COR-L47 (cell line): Measurements from ENCODE around the gene CCDC9.

Experiments
- DNase-seq: peaks from one replicate; lab custom pipeline; 2025; lab: John Stamatoyannopoulos, UW

The CCDC9 gene

DNA sequence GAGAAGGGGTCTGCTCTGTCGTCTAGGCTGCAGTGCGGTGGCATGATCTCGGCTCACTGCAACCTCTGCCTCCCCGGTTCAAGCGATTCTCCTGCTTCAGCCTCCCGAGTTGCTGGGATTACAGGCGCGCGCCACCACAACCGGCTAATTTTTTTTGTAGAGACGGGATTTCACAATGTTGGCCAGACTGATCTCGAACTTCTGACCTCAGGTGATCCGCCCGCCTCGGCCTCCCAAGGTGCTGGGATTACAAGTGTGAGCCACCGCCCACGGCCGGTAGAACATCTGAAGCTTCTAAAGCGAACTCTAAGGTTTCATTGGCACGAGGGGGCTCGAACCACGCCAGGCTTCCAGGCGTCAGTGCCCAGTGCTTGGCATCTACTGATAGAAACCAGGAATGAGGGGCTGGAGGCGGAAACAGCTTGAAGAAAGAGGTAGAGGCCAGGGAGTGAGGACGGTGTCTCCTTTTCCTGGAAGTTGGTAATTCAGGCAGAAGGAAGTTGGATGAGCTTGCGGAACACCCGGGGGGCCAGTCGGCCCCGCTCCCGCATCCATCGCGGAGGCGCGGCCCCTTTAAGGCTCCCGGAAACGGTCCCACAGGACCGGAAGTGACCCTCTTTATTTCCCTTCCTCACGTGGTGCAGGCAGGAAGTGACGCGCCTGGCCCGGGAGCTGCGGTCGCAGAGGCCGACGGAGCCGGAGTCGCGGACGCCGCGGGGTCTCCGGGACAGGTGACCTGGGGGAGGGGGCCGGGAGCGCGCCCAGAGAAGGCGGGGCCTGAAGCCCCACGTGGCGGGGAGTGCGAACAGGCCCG, at the start of gene CCDC9:
Gene CCDC9 (plus strand): TSS at position 647 of the 814 bp plus-strand sequence. CDS start 1,876 bp downstream, outside the sequence.
- DNase-seq, result peak; percentile 96

DNA sequence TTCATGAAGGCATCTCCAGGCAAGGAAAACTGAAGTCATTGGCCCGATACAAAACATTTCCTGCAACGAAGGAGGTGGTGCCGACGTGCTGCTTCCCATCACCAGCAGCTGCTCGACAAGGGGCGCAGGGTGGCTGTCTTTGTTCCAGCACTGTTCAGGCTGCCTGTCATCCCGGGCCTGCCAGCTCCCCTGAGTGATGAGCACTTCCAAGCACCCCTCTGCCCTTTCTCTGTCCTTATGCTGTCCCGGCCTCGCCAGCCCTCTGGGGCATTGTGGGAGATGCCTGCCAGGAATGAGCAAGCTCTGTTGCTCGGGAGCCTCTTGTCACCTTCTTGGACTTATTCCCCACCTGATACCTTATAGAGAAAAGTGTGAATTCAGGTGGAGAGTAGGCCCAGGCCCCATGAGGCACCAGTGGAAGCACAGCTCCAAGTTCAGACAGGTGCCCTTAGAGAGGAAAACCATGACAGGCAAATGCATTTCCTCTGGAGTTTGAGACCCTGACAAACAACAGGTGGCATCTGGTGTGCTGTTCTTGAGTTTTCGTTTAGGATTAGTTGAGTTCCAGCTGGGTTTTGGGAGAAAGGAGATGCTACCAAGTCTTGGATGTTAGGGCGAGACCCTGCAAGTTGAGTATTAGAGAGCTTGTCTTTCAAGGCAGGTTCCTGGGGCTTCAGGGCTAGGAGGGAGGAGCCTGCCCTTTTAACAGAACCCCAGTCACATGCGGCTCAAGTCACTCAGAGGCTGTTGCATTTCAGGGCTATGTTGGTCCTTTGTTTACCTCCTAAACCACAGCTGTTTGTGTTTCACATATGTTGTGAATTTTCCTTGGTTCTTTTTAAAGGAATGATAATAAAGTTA, 46.8 kb upstream of the CCDC9 start:
- no peak for DNase-seq

DNA sequence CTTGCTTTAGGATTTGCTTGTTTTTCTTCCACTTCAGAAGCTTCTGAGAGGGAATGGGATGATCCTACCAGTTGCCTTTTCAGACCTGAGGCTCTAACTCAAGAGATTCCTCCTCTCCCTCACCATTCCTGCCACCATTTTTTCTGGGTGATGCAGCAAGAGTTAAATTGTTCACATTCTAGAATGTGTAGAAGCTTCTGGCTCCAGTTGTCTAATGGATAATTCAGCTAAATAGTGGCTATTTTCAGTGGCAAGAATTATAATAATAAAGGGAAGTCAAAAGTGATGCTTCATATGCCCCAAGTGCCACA, 46.2 kb upstream of the CCDC9 start:
- DNase-seq, result no peak

DNA sequence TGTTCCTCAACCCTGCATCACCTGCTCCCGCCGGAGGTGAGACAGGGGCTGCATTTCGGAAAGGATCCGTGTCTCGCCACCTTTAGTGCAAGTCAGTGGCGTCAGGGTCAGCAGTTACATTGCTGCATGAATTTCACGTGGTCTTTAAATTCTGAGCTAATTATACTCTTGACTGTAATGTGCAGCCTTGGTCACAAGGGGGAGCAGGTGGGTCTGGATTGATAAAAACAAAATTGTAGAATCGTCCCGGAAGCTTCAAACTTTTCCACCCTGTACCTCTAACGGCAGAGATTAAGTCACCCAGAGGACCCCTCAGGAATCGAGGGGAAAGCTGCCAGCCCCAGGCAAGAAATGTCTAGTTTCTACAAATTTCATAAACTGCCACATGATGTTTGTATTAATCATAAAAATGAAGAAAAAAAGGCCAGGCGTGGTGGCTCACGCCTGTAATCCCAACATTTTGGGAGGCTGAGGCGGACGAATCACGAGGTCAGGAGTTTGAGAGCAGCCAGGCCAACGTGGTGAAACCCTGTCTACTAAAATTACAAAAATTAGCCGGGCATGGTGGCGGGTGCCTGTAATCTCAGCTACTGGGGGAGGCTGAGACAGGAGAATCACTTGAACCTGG, 45.5 kb upstream of the CCDC9 start:
- peak; percentile 45 for DNase-seq

GRCh38 chr19:47215581-47215980, 40.7 kb upstream of the CCDC9 start:
- DNase-seq, result no peak

- no peak for DNase-seq
Measured at GRCh38 chr19:47221080-47221841, 35.1 kb upstream of the CCDC9 start.

- no peak for DNase-seq
Measured at GRCh38 chr19:47221890-47222289, 34.4 kb upstream of the CCDC9 start.

DNA sequence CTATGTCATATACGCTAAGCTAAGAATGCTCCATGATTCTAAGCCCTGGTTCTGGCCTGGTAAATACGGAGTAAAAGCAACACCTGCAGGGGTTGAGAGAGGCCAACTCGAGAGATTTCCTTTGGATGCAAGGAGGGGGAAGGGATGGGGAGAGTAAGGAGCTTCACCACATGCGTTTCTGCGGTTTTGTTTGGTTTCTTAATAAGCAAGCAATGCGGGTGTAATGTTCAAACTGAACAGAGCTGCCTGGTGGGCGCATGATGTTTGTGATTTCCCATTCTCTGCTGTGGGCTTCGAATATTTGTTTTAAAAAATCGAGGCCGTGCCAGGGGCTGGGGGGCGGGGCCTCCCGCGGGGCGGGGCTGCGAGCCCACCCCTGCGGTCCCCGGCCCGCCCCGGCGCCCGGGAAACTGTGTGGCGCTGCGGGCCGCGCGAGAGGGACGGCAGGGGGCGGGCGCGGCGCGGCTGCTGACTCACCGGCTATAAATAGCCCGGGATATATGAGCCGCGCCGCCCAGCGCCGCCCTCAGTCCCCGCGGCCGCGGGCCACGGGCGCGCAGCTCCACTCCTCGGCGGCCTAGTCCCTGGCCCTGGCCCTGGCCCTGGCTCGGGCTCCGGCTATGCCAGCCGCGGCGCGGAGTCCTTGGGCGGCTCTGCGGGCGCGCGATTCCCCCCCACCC, 30.4 kb upstream of the CCDC9 start:
- DNase-seq, result peak; percentile 90

- DNase-seq, result peak; percentile 74
Measured at GRCh38 chr19:47226426-47227351, 29.6 kb upstream of the CCDC9 start.

- DNase-seq, result no peak
Measured at GRCh38 chr19:47227352-47228167, 28.8 kb upstream of the CCDC9 start.

GRCh38 chr19:47228168-47228936, 28.0 kb upstream of the CCDC9 start:
- DNase-seq, result no peak

DNA sequence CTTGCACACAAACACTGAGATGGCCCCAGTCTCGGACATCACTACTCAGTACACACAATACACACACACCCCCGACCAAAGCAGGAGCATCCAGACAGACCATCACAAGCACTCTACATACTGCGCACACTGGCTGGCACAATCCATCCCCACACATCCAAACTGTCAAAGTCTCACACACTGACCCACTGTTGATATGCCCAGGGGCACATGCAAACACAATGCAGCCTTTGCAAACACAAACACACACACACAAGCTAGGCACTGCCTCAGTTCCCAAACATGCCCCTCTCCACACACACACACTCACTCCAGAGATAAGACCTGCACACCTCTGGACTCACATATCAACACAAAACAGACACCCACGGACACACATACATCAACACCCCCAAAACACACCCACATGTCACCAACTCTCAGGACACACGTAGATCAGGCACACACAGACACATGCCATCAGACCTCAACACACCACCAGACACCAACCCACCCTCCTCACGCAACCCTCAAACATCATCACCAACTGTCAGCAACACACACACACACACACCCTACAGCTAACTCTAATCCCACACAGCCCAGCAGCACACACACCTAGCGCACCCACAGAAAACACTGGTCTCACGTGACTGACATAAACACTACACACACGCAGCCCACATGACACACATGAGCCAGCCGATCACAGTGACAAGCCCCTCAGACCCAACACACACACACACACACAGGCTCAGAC, 27.2 kb upstream of the CCDC9 start:
- DNase-seq, result no peak

- no peak for DNase-seq
Measured at GRCh38 chr19:47229676-47230053, 26.7 kb upstream of the CCDC9 start.

DNA sequence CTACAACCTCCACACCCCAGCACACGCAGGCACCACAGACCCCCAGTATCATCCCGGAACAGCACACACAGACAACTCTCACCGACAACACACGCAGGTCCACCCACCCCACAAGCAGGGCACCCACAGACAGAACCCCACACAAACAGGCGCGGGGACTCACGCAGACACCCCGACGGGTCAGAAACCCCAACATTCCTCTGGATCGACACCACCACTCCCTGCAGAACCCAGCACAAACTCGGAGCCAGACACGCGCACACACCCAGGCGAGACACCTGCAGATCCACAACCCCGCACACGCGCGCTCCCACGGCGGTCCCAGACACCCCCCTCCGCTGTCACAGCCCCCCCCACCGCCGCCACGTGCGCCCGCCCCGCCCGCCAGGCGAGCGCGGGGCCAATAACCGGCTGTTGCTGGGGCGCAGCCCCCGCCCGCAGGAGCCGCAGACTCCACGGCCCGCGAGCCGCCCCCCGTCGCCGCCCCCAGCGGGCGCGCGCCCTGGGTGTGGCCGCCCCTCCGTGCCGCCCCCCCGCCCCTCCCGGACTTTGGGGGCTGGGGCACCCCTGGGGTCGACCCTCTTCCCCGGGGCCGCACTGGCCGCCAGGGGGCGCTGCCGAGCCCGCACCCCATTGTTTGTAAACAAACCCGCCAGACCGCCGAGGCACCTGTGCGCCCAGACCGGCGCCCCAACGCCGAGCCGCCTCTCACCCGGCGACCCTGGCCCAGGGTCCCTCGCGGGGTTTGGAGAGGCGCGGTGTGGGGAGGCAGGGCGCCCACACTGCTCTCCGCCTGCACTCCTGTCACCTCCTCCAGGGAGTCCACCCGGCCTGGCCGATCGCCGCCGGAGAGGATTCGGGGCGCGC, 26.0 kb upstream of the CCDC9 start:
- no peak for DNase-seq

- no peak for DNase-seq
Measured at GRCh38 chr19:47230921-47231214, 25.5 kb upstream of the CCDC9 start, which contains the start of gene BBC3. Gene BBC3, minus strand, starts transcription at chr19:47231199. Its CDS starts 2,768 bp downstream, at chr19:47228431.

GRCh38 chr19:47231215-47232054, 24.9 kb upstream of the CCDC9 start:
- DNase-seq, result peak; percentile 79
